DOHH2 (cell line): ENCODE data around the gene IST1.

Experiments used
- H3F3A ChIP-seq: fragments of 200-600 bp; sonication (generic), shearing (Covaris generic); 2 replicates; pipeline ENCODE4 v1.6.0; 2016; ENCODE audit warnings: antibody characterized with exemption, mild to moderate bottlenecking; ENCODE audit not compliant: control insufficient read depth, insufficient read depth
- H3K27ac ChIP-seq: fragments of 200-600 bp; sonication (generic); 2 replicates; pipeline ENCODE4 v1.5.1; 2014; ENCODE audit warnings: low read depth, mild to moderate bottlenecking, low read length, moderate library complexity
- H3K27me3 ChIP-seq: fragments of 200-600 bp; sonication (generic); 2 replicates; pipeline ENCODE4 v1.6.1; 2014; ENCODE audit warnings: mild to moderate bottlenecking, low read length, mixed read lengths; ENCODE audit not compliant: control insufficient read depth
- H3K36me3 ChIP-seq: fragments of 200-600 bp; sonication (generic); 2 replicates; pipeline ENCODE4 v1.6.1; 2014; ENCODE audit warnings: mild to moderate bottlenecking, low read length, moderate library complexity, mixed read lengths; ENCODE audit not compliant: control insufficient read depth
- H3K4me1 ChIP-seq: fragments of 200-600 bp; sonication (generic); 2 replicates; pipeline ENCODE4 v1.6.1; 2014; ENCODE audit warnings: mild to moderate bottlenecking, low read length, mixed read lengths; ENCODE audit not compliant: control insufficient read depth
- H3K4me2 ChIP-seq: fragments of 200-600 bp; sonication (generic); 2 replicates; pipeline ENCODE4 v1.6.0; 2014; ENCODE audit warnings: mild to moderate bottlenecking, low read length, moderate library complexity
- H3K4me3 ChIP-seq: fragments of 200-600 bp; sonication (generic); 2 replicates; pipeline ENCODE4 v1.5.1; 2014; ENCODE audit warnings: mild to moderate bottlenecking, low read length, mixed read lengths
- H3K79me2 ChIP-seq: fragments of 200-600 bp; sonication (generic); 2 replicates; pipeline ENCODE4 v1.6.1; 2014; ENCODE audit warnings: mild to moderate bottlenecking, low read length, mixed read lengths; ENCODE audit not compliant: control insufficient read depth
- H3K9me2 ChIP-seq: fragments of 200-600 bp; sonication (generic); replicated peaks from 2 replicates; pipeline ENCODE4 v1.6.1; 2014; ENCODE audit warnings: mild to moderate bottlenecking, low read length, mixed read lengths; ENCODE audit not compliant: control insufficient read depth
- H3K9me3 ChIP-seq: fragments of 200-600 bp; sonication (generic); 2 replicates; pipeline ENCODE4 v1.6.1; 2014; ENCODE audit warnings: antibody characterized with exemption, low read length, mixed read lengths; ENCODE audit not compliant: control insufficient read depth, insufficient read depth
- H4K20me1 ChIP-seq: fragments of 200-600 bp; sonication (generic); 2 replicates; pipeline ENCODE4 v1.6.0; 2014; ENCODE audit warnings: low read depth, mild to moderate bottlenecking, antibody characterized with exemption, low read length, moderate library complexity; ENCODE audit not compliant: control insufficient read depth, insufficient read depth
- EZH2phosphoT487 ChIP-seq: fragments of 200-600 bp; sonication (generic); IDR thresholded peaks from 2 replicates; pipeline ENCODE4 v1.6.1; 2017; ENCODE audit warnings: borderline replicate concordance, mild to moderate bottlenecking, antibody characterized with exemption, low read length, moderate library complexity, mixed read lengths
- TF ChIP-seq, protein P1 (sequence below): fragments of 200-600 bp; sonication (generic); IDR thresholded peaks from one replicate; pipeline ENCODE4 v1.5.1; 2014; ENCODE audit warnings: antibody characterized with exemption, mild to moderate bottlenecking, low read depth, low read length; ENCODE audit not compliant: poor library complexity, severe bottlenecking

The IST1 gene

GRCh38 chr16:71943887-71944286, 48.6 kb downstream of the IST1 start:
- H3K4me2 ChIP-seq: no peak overlapping the region
- H3K79me2 ChIP-seq: no peaks in the 10 kb centered on the region
- no peak for TF ChIP-seq EZH2phosphoT487
- H3K4me1 ChIP-seq: 0 out of 2 replicates have a peak, but pooled peaks cover 2% of the 10 kb centered on the region
- peaks cover 2% of the 10 kb centered on the region; the same call in 1 of the 2 replicates for H3K9me3 ChIP-seq
- H3K27me3 ChIP-seq: no peaks in the 10 kb centered on the region
- no peaks in the 10 kb centered on the region for H3K9me2 ChIP-seq
- H3K36me3 ChIP-seq: no peaks in the 10 kb centered on the region
- no peaks in the 10 kb centered on the region for H3F3A ChIP-seq
- H3K27ac ChIP-seq: no peak overlapping the region
- no peak overlapping the region for H3K4me3 ChIP-seq
- H4K20me1 ChIP-seq: no peaks in the 10 kb centered on the region

DNA sequence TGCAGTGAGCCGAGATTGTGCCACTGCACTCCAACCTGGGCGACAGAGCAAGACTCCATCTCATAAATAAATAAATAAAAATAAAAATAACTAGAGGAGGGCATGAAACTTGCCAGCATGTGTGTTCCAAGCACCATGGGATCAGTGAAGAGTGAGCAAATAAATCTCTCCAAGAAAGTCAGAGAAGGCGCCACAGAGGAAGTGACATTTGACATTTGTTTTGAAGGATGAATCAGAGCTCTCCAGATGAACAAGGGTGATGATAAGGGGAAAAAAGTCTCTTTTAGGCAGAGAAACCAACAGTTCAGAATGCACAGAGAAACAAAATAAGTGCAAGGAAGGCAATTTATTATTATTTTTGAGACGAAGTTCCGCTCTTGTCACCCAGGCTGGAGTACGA, 50.3 kb downstream of the IST1 start:
- no peak overlapping the region for H3K4me3 ChIP-seq
- 0 out of 2 replicates have a peak, but pooled peaks cover 2% of the 10 kb centered on the region for H3K4me1 ChIP-seq
- 0 out of 2 replicates have a peak, but pooled peaks cover 6% of the 10 kb centered on the region for H3K27me3 ChIP-seq
- no peaks in the 10 kb centered on the region for H3K9me3 ChIP-seq
- no peaks in the 10 kb centered on the region for H3F3A ChIP-seq
- no peak overlapping the region for H3K27ac ChIP-seq
- TF ChIP-seq EZH2phosphoT487: no peak
- TF ChIP-seq, protein P1, sequence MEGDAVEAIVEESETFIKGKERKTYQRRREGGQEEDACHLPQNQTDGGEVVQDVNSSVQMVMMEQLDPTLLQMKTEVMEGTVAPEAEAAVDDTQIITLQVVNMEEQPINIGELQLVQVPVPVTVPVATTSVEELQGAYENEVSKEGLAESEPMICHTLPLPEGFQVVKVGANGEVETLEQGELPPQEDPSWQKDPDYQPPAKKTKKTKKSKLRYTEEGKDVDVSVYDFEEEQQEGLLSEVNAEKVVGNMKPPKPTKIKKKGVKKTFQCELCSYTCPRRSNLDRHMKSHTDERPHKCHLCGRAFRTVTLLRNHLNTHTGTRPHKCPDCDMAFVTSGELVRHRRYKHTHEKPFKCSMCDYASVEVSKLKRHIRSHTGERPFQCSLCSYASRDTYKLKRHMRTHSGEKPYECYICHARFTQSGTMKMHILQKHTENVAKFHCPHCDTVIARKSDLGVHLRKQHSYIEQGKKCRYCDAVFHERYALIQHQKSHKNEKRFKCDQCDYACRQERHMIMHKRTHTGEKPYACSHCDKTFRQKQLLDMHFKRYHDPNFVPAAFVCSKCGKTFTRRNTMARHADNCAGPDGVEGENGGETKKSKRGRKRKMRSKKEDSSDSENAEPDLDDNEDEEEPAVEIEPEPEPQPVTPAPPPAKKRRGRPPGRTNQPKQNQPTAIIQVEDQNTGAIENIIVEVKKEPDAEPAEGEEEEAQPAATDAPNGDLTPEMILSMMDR: no peak
- H4K20me1 ChIP-seq: no peaks in the 10 kb centered on the region
- no peaks in the 10 kb centered on the region for H3K9me2 ChIP-seq
- no peak overlapping the region for H3K4me2 ChIP-seq
- H3K36me3 ChIP-seq: no peaks in the 10 kb centered on the region
- no peaks in the 10 kb centered on the region for H3K79me2 ChIP-seq

GRCh38 chr16:71952825-71953224, 57.5 kb downstream of the IST1 start:
- H3K27me3 ChIP-seq: 0 out of 2 replicates have a peak, but pooled peaks cover 6% of the 10 kb centered on the region
- H3K36me3 ChIP-seq: no peaks in the 10 kb centered on the region
- TF ChIP-seq, protein P1: no peak
- TF ChIP-seq EZH2phosphoT487: no peak
- H3K27ac ChIP-seq: no peak overlapping the region
- no peaks in the 10 kb centered on the region for H3F3A ChIP-seq
- no peak overlapping the region for H3K4me2 ChIP-seq
- H3K4me3 ChIP-seq: no peak overlapping the region
- no peaks in the 10 kb centered on the region for H3K9me2 ChIP-seq
- H3K4me1 ChIP-seq: peaks cover 11% of the 10 kb centered on the region
- H3K9me3 ChIP-seq: no peaks in the 10 kb centered on the region
- H4K20me1 ChIP-seq: no peaks in the 10 kb centered on the region
- H3K79me2 ChIP-seq: no peaks in the 10 kb centered on the region

DNA sequence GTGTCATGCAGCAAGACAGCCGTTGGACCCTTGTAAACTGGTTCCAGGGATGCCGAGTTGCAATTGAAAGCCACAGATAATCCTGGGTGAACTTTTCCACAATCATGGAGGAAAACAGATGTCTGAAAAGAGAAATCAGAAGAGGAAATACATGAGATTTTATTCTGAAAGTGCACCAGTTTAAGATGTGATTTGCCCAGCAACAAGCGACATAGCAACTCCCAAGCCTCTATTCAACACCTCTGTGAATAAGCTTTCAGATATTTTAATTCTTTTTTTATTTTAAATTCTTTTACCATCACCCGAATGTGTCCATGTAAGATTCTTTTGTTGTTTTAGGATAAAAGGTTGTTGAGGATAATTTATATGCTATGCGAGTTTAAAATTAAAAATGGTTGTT, 58.8 kb downstream of the IST1 start:
- Histone ChIP-seq H3F3A (no peaks in the 10 kb centered on the region), H3K4me1 (peaks cover 20% of the 10 kb centered on the region), H3K4me3 (no peak overlapping the region), H3K79me2 (no peaks in the 10 kb centered on the region), H4K20me1 (no peaks in the 10 kb centered on the region), H3K36me3 (no peaks in the 10 kb centered on the region), H3K9me2 (no peaks in the 10 kb centered on the region), H3K27me3 (0 out of 2 replicates have a peak, but pooled peaks cover 6% of the 10 kb centered on the region), H3K4me2 (no peak overlapping the region), H3K9me3 (no peaks in the 10 kb centered on the region), H3K27ac (no peak overlapping the region)
- no peak for TF ChIP-seq EZH2phosphoT487
- TF ChIP-seq, protein P1: no peak
